KOPT-K1 (cell line): ENCODE results near the gene SAT1.
A peak's percentile ranks its signal among the peaks of the same experiment; 100 is the strongest.
"Not testable (repeated sequence)": the region's sequence is repeated elsewhere in the genome, so short reads cannot be mapped to it uniquely, and the experiment has no call there.

ENCODE experiments used
- H3K27ac ChIP-seq: fragments of 200-600 bp; sonication (generic); 2 replicates; pipeline ENCODE4 v1.5.1; 2016; ENCODE audit warnings: antibody characterized with exemption, mild to moderate bottlenecking, low read depth, low read length; ENCODE audit not compliant: poor library complexity, severe bottlenecking
- H3K36me3 ChIP-seq: fragments of 200-600 bp; sonication (generic); 2 replicates; pipeline ENCODE4 v1.5.1; 2017; ENCODE audit warnings: antibody characterized with exemption, mild to moderate bottlenecking, low read length, moderate library complexity; ENCODE audit not compliant: insufficient read depth
- H3K9me3 ChIP-seq: fragments of 200-600 bp; sonication (generic); 2 replicates; pipeline ENCODE4 v1.5.1; 2017; ENCODE audit warnings: antibody characterized with exemption, low read length, mild to moderate bottlenecking; ENCODE audit not compliant: insufficient read depth, poor library complexity, severe bottlenecking

SAT1 gene

GRCh38 chrX:23782863-23783588 is at the start of gene SAT1:
TSS of gene SAT1 (plus strand) at chrX:23783173. CDS start at chrX:23783352, 179 bp downstream.
- Histone ChIP-seq H3K36me3 (peaks cover 16% of the 10 kb centered on the region), H3K9me3 (no peaks in the 10 kb centered on the region), H3K27ac (peak within 1 kb of the TSS; percentile 76)

- H3K36me3 ChIP-seq: no peaks in the 10 kb centered on the region
- no peak overlapping the region for H3K27ac ChIP-seq
- H3K9me3 ChIP-seq: no peaks in the 10 kb centered on the region
These were observed 46.9 kb upstream of the SAT1 start for GRCh38 chrX:23736030-23736429.

- no peaks in the 10 kb centered on the region for H3K9me3 ChIP-seq
- H3K27ac ChIP-seq: no peak overlapping the region
- no peaks in the 10 kb centered on the region for H3K36me3 ChIP-seq
These were observed 45.6 kb upstream of the SAT1 start for GRCh38 chrX:23737413-23737812.

GRCh38 chrX:23742174-23742696 is 40.7 kb upstream of the SAT1 start:
- Histone ChIP-seq H3K27ac (no peak overlapping the region), H3K36me3 (no peaks in the 10 kb centered on the region), H3K9me3 (no peaks in the 10 kb centered on the region)

DNA sequence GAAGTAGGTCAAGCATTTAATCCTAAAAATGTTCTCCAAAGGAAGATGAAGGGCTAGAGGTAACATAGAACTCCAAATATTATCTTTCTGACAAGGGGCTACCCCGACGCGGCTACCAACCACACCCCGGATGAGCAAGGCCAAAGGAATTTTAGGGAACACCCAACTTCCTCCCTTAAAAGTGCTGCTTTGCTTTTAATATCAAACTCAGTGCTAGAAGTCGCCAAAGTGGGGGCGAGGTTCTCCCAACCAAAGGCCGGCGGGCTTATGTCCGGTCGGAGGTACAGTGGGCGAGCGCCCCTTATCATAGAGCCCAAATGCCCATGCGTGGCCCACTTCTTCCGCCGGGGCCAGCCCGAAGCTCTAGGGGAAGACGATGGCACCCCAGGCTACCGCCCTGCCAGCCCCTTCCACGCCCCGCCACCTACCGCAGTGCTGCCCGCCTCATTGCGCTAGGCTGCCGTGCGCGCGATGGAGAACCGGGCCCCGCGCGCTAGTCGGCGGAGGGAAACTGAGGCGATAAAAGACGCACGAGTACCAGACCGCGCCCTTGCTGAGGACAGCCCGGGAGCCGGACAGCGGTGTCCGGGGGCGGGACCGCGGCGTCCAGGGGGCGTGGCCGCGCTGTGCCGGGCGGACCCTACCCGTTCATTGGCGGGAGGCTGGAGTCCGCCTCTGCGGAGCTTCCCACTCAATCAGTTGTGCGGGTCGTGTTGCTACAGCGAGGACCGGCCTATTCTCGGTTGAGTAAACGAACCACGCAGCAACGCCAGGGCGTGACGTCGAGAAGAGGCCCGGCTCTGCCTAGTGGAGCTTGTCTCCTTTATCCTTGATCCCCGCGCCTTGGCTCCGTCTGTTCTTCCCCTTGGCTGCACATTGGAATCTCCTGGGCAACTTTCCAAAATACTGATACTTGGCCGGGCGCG is 40.0 kb upstream of the SAT1 start, which contains the start of gene ACOT9:
Gene ACOT9 (minus strand): TSS at position 580 of the 926 bp plus-strand sequence. CDS start 132 bp downstream, at position 448.
- no peak within 1 kb of the TSS for H3K27ac ChIP-seq
- H3K9me3 ChIP-seq: no peaks in the 10 kb centered on the region
- no peaks in the 10 kb centered on the region for H3K36me3 ChIP-seq

DNA sequence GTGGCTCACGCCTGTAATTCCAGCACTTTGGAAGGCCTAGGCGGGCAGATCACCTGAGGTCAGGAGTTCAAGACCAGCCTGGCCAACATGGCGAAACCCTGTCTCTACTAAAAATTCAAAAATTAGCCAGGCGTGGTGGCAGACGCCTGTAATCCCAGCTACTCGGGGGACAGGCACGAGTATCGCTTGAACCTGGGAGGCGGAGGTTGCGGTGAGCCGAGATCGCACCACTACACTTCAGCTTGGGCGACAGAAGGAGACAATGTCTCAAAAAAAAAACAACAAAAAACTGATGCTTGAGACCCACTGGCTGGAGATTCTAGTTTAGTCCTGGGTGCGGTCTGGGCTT is 39.4 kb upstream of the SAT1 start:
- not testable (repeated sequence) for H3K36me3 ChIP-seq, H3K27ac ChIP-seq

DNA sequence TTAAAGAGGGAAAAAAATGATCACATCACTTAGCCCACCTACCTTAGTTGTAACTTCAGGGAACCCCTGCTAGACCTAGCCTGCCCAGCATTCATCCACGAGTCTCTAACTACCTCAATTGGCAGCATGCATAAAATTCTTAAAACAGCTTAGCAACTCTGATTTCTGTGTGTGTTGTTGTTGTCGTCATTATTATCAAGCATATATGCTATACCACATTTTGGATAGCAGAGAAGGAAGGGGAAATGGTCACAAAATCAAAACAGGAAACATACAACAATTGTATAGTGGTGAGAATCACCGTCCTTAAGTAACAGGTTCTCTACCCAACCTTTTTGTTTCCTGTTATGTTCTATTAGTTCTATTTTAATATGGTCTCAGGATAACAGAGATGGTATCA is 37.2 kb upstream of the SAT1 start:
- Histone ChIP-seq H3K9me3 (no peaks in the 10 kb centered on the region), H3K27ac (no peak overlapping the region)

More for the DNA sequence above, 39.4 kb upstream of the SAT1 start:
- H3K9me3 ChIP-seq: not testable (repeated sequence)

DNA sequence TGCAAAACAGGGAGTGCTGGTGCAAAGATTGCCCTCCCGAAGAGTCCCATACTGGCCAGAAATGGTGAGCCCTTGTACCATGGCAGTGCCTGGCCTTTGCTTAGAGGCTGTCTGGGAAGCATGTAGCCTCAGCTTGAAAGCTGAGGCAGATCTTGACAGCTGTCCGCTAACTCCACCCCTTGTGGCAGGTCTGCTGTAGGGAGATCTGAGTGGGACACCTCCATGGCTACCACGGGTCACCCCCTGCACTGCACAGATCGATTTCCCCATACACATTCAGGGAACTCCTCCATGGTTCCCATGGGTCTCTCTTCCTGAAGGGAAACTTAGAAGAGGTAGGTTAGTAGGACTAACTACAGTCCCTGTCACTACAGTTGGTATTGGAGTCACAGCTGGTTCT is 33.8 kb upstream of the SAT1 start:
- Histone ChIP-seq H3K9me3 (no peaks in the 10 kb centered on the region), H3K36me3 (no peaks in the 10 kb centered on the region), H3K27ac (no peak overlapping the region)

More for the DNA sequence above, 37.2 kb upstream of the SAT1 start:
- no peaks in the 10 kb centered on the region for H3K36me3 ChIP-seq

GRCh38 chrX:23749576-23749975 is 33.4 kb upstream of the SAT1 start:
- no peaks in the 10 kb centered on the region for H3K36me3 ChIP-seq
- no peak overlapping the region for H3K27ac ChIP-seq
- H3K9me3 ChIP-seq: no peaks in the 10 kb centered on the region

- Histone ChIP-seq H3K36me3 (no peaks in the 10 kb centered on the region), H3K27ac (no peak overlapping the region)
These were observed 30.1 kb upstream of the SAT1 start for GRCh38 chrX:23752740-23753415.

DNA sequence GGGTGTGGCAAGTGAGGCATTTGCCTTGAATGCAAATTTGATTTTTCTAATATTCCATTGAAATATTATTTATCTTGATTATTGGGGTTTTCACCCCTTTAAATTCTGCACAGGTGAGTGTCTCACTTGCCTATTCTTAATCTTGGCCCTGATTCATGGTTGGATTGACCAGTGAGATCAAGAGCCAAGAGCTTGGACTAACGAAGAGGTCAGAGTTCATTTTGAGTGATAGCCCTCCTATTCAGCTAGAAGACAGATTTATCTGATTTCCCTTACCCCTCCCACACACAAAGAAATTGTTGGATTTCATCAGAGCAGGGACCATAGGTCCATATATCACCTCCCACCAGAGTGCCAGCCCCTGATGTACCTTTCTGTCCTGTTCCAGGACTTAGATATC is 28.3 kb upstream of the SAT1 start:
- no peak overlapping the region for H3K27ac ChIP-seq

More at GRCh38 chrX:23752740-23753415, 30.1 kb upstream of the SAT1 start:
- H3K9me3 ChIP-seq: no peaks in the 10 kb centered on the region

DNA sequence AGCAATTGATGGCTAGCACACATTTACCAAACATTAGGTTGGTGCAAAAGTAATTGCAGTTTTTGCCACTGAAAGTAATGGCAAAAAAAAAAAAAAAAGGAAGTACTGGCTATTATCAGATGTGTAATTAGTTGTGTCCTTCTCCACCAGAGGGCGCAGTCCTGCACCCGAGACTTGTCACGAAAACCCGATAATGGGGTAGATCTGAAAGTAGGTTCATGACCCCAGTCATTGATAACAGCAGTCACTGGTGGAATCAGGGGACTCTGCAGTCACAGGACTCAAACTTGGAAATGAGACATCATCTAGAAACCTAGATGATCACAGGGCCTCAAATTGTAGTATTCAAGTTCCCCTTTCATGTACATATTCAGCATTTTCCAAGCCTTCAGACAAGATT is 26.8 kb upstream of the SAT1 start:
- Histone ChIP-seq H3K9me3 (no peaks in the 10 kb centered on the region), H3K27ac (no peak overlapping the region), H3K36me3 (no peaks in the 10 kb centered on the region)

More for the DNA sequence above, 28.3 kb upstream of the SAT1 start:
- H3K36me3 ChIP-seq: no peaks in the 10 kb centered on the region
- H3K9me3 ChIP-seq: no peaks in the 10 kb centered on the region

DNA sequence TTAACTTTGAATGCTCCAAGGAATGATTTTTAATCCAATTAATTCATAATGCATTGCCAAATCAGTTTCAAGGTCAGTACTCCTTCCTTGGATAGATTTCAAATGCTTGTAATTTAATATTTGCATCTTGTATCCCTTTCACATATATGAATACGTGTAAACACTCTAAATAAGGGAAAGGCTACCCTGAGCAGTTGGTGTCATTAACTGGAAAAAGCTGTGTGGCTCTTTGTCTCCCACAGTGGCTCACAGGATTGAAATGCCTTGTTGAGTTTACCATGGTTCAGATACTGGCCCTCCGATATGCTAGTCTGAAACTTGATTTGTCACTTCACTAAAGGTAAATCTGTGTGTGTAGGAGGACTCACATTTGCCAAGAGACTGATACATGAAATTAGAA is 23.2 kb upstream of the SAT1 start:
- no peak overlapping the region for H3K27ac ChIP-seq
- no peaks in the 10 kb centered on the region for H3K36me3 ChIP-seq
- H3K9me3 ChIP-seq: no peaks in the 10 kb centered on the region

GRCh38 chrX:23764188-23764984 is 18.6 kb upstream of the SAT1 start:
- Histone ChIP-seq H3K27ac (no peak overlapping the region), H3K36me3 (no peaks in the 10 kb centered on the region), H3K9me3 (no peaks in the 10 kb centered on the region)
